ENCODE measurements around the gene ACSL6. TPM values are rescaled to one million over a fixed set of nuclear protein-coding genes. Genes with fewer than 3 reads are reported as not detected.

Gene ACSL6
- polyA plus RNA-seq, 1 donor: 1.4 TPM

DNA sequence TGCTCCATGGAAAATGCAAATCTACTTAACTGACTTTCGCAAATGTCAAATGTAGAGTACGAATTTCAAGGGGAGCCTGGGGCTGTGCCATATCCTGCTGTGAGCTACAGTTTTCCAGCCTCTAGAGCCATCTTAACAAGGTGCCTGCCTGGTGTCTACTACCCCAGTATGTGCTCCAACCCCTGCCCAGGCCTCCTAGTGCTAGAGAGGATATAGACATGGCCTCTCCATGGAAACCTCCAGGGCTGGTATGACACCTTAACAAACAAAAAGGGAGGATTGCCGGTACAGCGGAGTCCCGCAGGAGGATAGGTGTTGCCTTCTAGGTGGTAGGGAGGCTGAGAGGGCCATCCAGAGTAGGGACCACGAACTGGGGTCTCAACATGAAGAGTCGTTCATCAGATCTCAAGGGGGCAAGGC lies 35.4 kb upstream of the ACSL6 start:
- no peak for DNase-seq

DNA sequence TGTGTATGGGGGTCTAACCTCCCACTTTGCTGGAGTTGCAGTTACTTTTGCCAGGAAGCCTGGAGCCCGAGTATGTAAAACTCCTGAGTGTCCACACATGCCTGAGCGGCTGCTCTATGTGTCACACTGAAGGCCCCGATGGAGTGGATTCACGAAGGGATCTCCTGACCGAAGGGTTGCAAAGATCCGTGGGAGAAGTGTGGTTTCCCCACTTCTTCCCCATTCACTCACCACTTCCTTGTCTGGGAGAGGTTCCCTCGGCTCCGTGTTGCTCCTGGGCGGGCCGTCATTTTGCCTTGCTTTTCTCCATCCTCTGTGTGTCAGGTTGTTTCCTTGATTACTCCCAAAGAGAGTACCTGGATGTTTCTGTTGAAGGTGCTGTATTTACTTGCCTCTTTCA lies 32.7 kb upstream of the ACSL6 start:
- no peak for DNase-seq

DNA sequence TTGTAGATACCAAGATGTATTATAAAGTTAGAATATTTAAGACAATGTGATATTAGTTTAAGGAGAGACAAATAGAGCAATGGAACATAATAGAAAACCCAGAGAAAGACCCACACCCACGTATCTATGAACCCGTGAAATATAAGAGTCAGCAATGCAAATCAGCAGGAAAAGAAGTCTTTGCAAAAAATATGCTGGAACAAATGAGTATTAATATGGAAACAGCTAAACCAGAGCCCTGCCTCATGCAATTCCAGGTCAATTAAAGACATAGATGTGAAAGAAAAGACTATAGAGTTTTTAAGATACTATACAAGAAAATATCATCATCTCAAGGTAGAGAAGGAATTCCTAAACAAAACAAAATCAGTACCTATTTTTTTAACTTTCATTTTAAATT lies 25.9 kb upstream of the ACSL6 start:
- no peak for DNase-seq

DNA sequence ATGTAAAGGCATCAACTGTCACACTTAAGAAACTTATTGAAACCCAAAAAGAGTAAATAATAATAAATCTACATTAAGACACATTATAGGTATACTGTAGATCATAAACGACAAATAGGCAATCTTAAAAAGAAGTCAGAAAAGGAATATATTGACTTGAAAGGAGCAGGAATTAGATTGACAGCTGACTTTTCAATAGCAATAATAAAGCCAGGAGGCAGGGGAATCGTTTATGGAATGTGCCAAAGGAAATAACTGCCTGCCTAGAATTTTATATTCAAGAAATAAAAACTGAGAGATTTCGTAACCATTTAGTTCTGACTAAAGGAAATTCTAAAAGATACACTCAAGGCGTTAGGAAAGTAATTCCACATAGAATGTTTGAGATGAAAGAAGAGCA lies 21.7 kb upstream of the ACSL6 start:
- no peak for DNase-seq

DNA sequence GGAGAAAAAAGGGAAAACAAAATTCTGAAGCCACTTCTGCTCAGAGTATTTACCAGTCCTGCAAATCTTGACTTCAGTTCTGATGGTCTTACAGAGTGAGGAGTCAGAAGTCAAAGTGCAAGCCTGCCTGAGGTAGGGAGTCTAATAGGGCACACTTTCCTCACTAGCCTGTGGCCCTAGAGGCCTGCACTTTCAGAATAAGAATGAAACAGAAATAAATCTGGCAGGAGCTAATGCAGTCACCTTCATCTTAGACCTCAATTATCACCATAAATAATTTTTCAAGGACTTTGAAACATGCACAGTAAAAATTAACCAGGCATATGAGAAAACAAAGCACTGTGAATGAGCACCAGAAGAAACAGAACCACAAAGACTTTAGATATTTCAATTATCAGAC lies 20.7 kb upstream of the ACSL6 start:
- DNase-seq: no peak

DNA sequence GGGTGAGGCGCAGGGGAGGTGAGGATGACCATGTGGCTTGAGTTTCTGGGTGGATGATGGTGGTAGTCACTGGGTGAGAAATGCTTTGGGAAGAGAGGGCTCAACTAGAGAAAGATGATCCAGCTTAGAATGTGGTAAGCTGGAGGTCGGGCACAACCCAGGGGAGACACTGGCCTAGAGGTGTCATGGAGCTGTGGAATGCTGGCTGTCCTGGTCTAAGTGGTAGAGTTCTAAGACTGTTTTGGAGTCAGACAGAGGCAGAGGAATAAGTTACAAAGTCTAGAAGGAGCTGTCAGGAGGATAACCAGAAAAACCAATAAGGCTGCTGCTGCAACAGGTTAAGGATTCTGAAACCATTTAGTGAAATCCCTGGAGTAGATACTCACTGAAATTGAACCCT lies 19.2 kb upstream of the ACSL6 start:
- DNase-seq: no peak

DNA sequence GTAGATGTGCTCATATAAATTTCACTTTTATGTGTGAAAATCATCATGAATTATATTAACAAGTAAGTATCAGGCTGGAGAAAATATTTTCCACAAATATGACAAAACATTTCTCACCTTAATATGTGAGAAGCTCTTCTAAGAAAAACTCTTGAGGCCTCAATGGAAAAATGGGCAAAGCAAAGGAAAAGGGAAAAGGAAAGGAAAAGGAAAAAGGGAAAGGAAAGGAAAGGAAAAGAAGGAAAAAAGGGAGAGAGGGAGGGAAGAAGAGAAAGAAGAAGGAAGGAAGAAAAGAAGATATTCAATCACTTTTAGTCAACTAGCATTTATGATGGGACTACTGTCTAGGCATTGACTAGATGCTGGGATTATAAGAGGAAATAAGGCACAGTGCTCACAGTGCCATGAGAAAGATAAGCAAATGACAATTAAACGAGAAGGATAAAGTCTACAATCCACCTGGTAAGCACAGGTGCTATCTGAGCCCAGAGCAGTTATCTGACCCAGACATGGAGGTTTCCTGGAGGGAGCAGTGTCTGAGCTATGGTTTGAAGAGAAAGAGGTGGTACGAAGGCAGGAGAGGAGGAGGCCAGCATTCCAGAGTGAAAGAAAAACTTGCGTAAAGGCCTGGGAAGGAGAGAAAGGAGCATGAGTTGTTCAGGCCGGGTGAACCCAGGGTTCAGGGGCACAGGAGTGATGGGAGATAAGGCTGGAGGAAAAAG lies 18.3 kb upstream of the ACSL6 start:
- DNase-seq: no peak

DNA sequence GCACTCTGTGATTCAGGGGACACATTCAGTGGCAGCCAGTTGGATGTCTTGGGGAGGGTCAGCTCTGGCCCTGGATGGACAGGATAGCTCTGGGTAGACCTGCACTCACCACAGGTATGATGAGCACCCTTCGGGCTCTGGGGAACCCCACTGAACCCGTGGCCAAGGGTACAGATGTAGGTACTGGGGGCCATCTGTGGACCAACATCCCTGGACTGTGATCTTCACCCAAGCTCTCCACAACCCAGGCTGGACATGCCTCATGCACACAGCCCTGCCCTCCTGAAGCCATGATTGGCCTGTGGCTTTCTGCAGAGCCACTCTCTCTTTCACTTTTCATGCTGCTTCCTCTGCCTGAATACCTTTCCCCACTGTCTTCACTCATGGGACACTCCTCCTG lies 15.6 kb upstream of the ACSL6 start:
- no peak for DNase-seq

DNA sequence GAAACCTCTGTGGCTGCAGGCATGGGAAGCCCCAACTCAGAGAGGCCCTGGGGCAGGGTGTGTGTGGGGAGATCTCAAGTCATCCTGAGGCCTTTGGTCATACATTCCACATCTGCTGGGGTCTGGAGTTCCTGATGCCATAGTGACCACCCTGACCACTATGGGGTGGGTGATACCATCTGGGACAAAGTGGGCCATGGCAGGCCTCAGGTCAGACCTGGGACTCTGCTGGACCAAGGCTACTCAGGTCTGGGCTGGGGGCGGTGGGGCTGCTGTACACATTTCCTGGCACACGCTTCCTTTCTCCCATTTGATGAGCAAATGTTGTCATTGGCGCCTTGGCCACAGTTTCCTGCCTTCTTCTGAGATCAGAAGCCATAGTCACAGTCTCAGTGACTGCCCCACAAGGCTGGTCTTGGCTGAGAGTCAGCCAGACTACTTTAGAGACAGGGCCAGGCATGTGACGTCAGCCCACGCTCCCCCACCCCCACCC lies 15.1 kb upstream of the ACSL6 start:
- DNase-seq: no peak

DNA sequence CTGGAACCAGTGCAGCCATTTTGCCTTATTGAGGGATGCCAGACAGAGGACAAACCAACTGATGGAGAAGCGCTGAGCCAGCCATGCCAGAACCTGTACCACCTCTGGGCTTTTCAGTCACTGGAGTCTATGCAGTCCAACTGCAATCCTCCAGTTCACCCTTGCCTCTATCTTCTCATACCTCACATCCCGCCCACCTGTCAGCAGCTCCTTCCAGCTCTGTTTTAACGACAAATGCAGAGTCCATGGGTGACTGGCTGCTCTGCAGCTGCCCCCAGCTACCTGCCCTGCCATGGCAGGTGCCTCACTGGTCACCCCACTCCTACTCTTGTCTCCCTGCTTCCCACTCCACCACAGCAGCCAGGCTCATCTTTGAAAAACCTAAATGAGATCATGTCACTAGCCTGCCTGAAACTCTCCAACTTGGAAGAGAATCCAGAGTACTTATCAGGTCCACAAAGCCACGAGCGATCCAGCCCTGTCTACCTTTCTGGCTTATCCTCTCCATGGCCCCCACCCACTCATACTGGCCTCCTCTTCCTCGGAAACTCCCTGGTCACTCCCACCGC lies 14.0 kb upstream of the ACSL6 start:
- DNase-seq: no peak

DNA sequence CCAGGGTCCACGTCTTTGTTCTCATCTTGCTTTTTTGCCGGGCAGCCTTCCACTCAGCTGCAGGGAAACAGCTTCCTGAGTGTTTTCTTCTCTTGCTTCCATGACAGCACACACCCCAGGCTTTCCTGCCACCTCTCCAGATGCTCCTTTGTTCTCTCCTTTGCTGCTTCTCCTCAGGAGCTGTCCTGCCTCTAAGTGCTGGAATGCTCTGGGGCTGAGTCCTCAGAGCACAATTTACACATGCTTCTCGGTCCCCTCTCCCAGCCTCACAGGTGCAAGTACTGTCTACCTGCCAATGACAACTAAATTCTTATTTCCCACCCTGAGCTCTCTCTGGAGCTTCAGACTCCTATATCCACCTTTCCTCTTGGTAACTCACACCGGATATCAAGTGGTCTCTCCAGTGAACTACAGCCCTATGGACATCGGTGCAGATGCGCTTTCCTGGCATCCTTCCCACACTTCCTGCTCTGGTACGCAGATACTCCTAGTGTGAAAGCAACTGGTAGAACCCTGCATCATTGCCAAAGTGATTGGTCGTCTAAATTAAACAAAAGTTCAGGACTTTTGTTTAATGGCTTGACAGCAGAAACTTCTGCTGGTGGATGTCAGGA lies 13.4 kb upstream of the ACSL6 start:
- DNase-seq: no peak

DNA sequence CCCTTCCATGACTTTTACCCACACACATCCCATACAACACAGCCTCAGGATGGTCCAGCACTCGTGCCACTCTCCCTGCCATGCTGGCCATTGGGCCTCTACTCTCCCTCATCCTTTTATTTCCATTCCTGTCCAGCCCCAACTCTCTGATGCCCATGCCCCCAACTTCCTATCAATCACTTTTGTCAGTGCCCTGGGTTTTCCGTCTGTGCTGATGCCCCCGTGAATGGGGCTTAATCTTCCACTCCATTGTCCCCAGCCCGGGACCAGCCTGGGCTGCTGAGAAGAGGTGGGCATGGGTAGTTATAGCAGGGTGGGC lies 12.6 kb upstream of the ACSL6 start:
- DNase-seq: no peak

DNA sequence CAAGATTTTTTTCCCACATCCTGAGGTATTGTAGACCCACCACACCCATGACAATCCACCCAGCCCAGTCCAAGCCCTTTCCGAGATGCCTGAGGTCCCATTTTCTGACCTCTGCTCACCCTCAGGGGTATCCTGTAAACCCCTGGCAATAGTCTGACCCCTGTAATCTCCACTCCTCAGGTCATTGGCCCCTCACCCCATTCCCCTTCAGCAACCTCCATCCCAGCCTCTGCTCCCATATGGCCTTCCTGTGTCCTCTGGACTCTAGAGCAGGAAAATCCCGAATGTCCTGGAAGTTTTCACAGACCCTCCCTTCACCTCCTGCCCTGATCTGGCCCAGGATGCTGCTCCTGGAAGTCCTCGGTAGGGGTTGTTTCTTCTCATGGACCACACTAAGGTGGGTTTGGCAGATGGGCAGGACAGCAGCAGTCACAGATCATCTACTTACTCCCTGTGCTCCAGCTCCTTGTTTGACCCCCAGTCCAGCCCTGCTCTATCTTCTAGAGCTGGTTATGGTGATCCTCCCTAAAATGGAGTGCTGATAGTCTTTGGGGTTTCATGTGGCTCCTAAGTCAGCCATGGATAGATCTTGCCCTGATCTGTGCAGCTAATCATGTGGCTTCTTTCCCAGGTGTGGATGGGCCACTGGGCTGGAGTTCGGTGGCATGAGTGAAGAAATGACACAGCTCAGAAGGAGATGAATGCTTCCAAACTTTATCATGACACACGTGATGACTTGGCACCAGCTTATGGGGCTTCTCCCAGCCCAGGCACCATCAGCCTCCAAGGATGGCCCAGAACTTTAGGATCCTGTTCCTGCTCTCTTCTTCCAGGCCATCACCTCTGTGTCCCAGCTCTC lies 12.0 kb upstream of the ACSL6 start:
- DNase-seq: no peak

DNA sequence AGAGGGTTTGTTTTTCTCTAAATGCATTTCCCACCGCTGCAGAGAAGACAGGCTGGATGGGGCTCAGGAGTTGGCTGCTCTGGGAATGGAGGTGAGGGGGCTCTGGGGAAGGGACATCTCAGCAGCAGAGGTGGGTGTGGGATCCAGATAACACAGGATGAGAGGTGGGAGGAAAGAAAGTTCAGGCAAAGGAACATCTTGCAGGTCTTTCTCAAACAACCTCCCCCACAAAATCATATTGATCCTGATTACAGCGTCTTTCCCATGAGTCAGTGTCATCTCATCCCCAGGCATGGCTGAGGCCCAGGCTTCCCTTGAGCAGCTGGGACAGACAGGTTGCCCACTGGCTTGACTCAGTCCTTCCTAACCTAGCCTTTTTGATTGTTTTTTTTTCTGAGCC lies 11.3 kb upstream of the ACSL6 start:
- DNase-seq: no peak

DNA sequence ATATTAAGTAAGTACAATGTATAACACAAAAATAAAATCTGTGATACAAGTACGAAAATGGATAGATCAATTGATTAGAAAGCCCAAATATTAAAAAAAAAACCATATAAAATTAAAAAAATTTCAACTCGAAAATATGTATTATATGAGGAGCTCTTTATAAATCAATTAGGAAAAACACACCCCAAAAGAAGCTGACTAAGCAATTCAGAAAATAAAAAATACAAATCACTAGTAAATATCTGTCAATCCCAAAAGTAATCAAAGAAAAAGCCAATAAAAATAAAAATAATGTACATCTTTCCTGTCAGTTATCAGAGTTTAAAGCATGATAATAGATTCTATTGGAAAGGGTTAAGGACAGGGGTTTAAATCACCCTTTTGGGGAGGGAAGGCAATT lies 10.2 kb upstream of the ACSL6 start:
- no peak for DNase-seq

DNA sequence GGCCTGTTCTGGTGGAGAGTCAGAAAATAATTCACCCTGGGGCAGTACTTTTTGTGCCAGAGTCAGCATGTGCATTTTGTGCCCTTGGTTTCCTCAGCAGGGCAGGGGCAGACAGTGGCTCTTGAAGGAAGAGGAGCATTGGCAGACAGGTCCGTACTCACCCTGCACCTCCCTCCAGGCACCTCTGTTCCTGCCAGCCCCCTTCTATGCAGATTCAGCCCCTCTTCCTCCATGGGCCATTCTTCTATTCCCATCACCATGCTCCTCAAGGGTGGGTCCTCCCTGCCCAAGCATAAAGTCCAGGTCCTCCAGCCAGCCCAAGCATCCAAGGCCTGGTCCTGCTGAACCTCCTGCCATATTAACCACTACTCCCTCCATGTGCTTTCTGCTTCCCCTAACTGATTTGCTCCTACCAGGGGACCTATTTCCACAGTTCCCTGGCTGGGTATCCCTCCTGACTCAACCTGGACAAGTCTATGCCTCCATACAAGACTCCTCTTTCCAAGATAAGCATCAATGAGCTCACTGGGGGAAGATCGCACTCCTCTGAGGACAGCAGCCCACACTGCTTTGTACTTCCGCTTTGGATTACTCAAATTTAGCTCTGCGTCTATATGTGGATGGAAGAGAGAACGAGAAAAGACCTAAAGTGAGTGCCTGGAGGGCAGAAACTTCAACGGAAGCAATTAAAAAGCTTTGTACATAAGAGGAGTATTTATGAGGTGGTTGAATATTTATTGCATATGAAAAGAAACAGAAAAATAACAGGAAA lies 9.3 kb upstream of the ACSL6 start:
- no peak for DNase-seq

DNA sequence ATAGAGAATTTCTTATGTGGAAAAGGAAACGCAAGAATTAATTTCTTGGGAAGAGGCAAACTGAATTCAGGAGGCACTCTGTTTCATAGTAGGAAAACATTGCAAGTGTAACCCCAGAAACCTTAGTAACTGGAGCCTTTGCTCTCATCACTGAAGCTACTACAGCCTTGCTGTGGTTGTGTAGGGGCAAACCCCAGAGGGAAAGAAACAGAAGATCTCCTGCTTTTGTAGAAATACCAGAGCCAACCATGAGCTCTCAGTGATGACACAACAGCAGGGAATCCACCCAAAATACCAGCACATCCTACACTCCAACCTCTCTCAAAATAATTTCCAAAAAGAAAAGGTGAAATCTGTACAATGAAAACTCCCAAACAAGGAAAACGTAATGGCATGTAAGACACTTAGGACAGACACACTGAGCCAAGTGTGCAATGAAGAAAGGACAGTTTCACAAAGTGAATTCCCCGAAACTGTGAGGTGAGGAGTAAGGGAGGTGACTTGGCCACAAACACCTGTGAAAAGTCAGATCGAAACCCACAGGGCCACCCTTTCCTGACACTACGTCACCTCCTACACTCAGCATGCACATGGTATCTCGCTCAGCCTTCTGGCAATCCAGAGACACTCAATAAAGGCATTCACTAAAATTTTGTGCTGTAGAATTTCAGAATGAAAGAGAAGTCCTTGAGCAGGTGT lies 8.5 kb upstream of the ACSL6 start:
- no peak for DNase-seq

DNA sequence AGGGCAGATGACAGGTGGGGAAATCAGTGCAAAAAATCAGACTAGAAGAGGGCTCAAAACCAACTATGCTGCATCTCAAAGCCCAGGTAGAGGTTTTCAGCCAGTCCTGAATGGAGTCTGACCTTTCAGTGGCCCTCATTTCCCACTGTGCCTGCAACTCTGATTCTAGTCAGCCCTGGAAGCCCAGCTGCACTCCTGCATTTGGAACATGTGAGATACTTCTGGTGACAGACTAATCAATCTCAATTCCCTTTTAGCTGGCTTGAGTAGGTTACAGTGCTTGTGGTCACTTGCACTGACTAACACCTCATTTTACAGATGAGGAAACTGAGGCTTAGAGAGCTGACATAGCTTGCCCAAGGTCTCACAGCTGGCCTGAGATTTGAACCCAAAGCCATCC lies 7.9 kb upstream of the ACSL6 start:
- no peak for DNase-seq

DNA sequence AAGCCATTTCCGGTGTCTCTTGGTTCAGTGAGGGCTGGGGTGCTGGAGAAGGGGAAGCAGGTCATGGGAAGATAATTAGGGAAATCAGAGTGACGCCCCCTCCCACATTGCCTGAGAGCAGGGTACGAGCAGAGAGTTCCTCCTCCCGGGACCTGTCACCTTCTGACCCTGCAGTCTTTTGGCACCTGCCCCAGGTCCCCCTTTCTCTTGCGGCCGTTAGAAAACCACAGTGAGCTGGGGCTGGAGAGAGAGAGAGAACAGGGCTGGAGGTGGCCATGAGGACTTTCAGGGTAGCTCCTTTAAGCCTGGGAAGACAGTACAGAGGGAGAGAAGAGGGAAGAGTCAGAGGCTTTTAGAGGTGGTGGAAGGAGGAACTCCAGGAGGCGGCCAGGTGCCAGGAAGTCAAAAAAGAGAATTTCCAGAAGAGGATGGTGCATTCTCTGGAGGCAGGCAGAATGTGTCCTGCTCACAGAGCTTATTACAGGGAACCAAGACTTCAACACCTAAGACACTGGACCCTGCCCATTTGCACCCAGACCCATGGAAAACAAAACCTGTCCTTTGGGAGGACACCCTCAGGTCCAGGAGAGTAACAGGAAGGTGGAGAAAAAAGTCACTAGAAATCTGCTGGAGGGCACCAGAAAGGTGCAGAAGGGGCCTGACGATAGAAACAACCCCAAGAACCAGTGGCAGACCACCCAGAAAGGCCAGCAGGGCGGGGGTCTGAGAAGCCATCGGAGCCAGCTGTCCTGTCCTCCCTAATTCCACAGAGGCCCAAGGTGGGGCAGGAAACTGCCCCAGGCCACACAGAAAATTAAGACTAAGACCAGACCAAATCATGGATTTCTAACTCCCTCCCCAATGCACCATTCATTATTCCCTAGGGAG lies 6.5 kb upstream of the ACSL6 start:
- DNase-seq: no peak

DNA sequence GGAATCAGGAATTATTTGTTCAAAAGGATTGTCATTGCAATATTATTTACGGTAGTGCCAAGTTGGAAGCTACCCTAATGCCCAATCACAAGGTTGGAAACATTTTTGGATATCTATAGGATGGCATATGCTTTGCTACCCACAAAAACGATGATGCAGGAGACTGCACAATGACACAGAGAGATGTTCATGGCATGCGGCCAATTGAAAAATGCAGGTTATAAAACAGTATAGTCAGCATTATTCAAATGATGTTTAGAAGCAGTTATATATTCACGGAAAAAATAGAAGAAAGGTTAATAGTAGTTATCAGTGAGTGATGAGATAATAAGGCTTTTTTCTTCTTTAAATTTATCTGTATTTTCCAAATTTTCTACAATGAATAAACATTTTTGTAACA lies 5.9 kb upstream of the ACSL6 start:
- no peak for DNase-seq
